Upper lobe of left lung (tissue), 6 donors: ENCODE data around the gene COLEC11. TPM values are rescaled to one million over a fixed set of nuclear protein-coding genes. Genes with fewer than 3 reads are reported as not detected.

Experiments used
- ATAC-seq, 2 donors: fragments of 200-7000 bp; cut with Tn5 transposase; one replicate each; pipeline ENCODE4 v1.9.1; 2022; ENCODE audit warnings: mild to moderate bottlenecking in 2 of 2, moderate library complexity in 2 of 2; ENCODE audit not compliant: low FRiP score in 2 of 2
- DNase-seq, 2 donors: peaks; one replicate each; pipeline ENCODE4 v3.0.0-alpha.2; 2019 to 2020
- H3K27ac ChIP-seq, 4 donors: fragments of 200-600 bp; sonication (generic); one replicate each; pipeline ENCODE4 v1.5.1; 2016 to 2019
- H3K27me3 ChIP-seq, 4 donors: fragments of 200-600 bp; sonication (generic); one replicate each; pipeline ENCODE4 v1.5.1; 2017 to 2019
- H3K36me3 ChIP-seq, 4 donors: fragments of 200-600 bp; sonication (generic); one replicate each; pipeline ENCODE4 v1.5.1; 2016 to 2019
- H3K4me1 ChIP-seq, 4 donors: fragments of 200-600 bp; sonication (generic); one replicate each; pipeline ENCODE4 v1.5.1; 2018 to 2019
- H3K4me3 ChIP-seq, 4 donors: fragments of 200-600 bp; sonication (generic); one replicate each; pipeline ENCODE4 v1.5.1; 2017 to 2019; ENCODE audit warnings: mild to moderate bottlenecking in 2 of 4, moderate library complexity in 1 of 4
- H3K9me3 ChIP-seq, 4 donors: fragments of 200-600 bp; sonication (generic); one replicate each; pipeline ENCODE4 v1.5.1; 2018 to 2019
- EP300 ChIP-seq, 4 donors: sonication (generic); formaldehyde crosslinking; IDR thresholded peaks; one replicate each; pipeline ENCODE4 v1.5.1; 2017; ENCODE audit warnings: antibody characterized with exemption in 4 of 4, control low read depth in 2 of 4
- POLR2A ChIP-seq, 4 donors: fragments of 450-650 bp; IDR thresholded peaks; one replicate each; pipeline ENCODE4 v1.5.1; 2016 to 2017; ENCODE audit warnings: antibody characterized with exemption in 4 of 4, mild to moderate bottlenecking in 2 of 4
- POLR2AphosphoS5 ChIP-seq, 2 donors: sonication (generic); formaldehyde crosslinking; IDR thresholded peaks; one replicate each; pipeline ENCODE4 v1.5.1; 2017; ENCODE audit warnings: antibody characterized with exemption in 2 of 2
- WGBS, 2 donors: methylation state at CpG; one replicate each; pipeline ENCODE4 v1.1.5; 2017 to 2018; 5-methylcytosine and 5-hydroxymethylcytosine counted together
- total RNA-seq, 6 donors: library from RNA; depleted of rRNA in 4 of 6; stranded (reverse); fragments of >200 nt in 4 of 6; gene quantifications; one replicate each; pipeline versions ENCODE4 v1.1.0 to v1.2.1, GENCODE V29; 2016 to 2021
- TF ChIP-seq, protein P1 (sequence below), 6 experiments: fragments of 450-650 bp in 4 of 6; fragments of 200-600 bp in 2 of 6; sonication (generic) in 2 of 6; IDR thresholded peaks; one replicate each; pipeline ENCODE4 v1.5.1; 2016 to 2019; ENCODE audit warnings: antibody characterized with exemption in 6 of 6
- donor health status: DM: no; HTN: no; CAD: no; lungs with moderate emphysema.
- donor health status: DM: no; HTN: yes; CAD: no; lungs with severe emphysema.

COLEC11 gene
- 1 to 10 TPM in 3 of 6 donors, under 1 TPM in 2, not detected in 1; 0.79 to 2.3 (median 1.3) TPM for total RNA-seq

- no peaks in the 10 kb centered on the region for H3K9me3 ChIP-seq
- peaks cover 0 to 14% (median 6%) of the 10 kb centered on the region in 4 donors for H3K4me1 ChIP-seq
- peak; percentile 70 to 71 for ATAC-seq
- no peaks in the 10 kb centered on the region for H3K36me3 ChIP-seq
- H3K27ac ChIP-seq: no peak within 1 kb of the TSS
- TF ChIP-seq EP300 (IDR thresholded peaks at IDR 0.05) (no peak), POLR2AphosphoS5 (IDR thresholded peaks at IDR 0.05) (no peak), POLR2A (IDR thresholded peaks at IDR 0.05) (no peak)
- TF ChIP-seq, protein P1, sequence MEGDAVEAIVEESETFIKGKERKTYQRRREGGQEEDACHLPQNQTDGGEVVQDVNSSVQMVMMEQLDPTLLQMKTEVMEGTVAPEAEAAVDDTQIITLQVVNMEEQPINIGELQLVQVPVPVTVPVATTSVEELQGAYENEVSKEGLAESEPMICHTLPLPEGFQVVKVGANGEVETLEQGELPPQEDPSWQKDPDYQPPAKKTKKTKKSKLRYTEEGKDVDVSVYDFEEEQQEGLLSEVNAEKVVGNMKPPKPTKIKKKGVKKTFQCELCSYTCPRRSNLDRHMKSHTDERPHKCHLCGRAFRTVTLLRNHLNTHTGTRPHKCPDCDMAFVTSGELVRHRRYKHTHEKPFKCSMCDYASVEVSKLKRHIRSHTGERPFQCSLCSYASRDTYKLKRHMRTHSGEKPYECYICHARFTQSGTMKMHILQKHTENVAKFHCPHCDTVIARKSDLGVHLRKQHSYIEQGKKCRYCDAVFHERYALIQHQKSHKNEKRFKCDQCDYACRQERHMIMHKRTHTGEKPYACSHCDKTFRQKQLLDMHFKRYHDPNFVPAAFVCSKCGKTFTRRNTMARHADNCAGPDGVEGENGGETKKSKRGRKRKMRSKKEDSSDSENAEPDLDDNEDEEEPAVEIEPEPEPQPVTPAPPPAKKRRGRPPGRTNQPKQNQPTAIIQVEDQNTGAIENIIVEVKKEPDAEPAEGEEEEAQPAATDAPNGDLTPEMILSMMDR (IDR thresholded peaks at IDR 0.05): no peak
- peak within 1 kb of the TSS in 2 of 4 donors; percentile 10 to 12 for H3K4me3 ChIP-seq
- peak in 1 of 2 donors; percentile 83 for DNase-seq
- 53 to 61% methylated on average over 20 to 21 of the region's 40 CpGs for WGBS, 2 donors
- no peaks in the 10 kb centered on the region for H3K27me3 ChIP-seq
Measured at GRCh38 chr2:3594493-3595281, at the start of gene COLEC11. COLEC11 (plus strand) TSS chr2:3595112; CDS start chr2:3604341, 9,229 bp downstream.

- TF ChIP-seq POLR2A (IDR thresholded peaks at IDR 0.05): no peak
- TF ChIP-seq, protein P1 (IDR thresholded peaks at IDR 0.05): no peak
- TF ChIP-seq POLR2AphosphoS5 (IDR thresholded peaks at IDR 0.05): no peak
- no peak for TF ChIP-seq EP300 (IDR thresholded peaks at IDR 0.05)
- H3K4me3 ChIP-seq: no peak overlapping the region
- H3K4me1 ChIP-seq: no peaks in the 10 kb centered on the region
- H3K27me3 ChIP-seq: no peaks in the 10 kb centered on the region
- no peak overlapping the region for H3K27ac ChIP-seq
- ATAC-seq: no peak
- H3K36me3 ChIP-seq: peaks cover 42 to 100% (median 79%) of the 10 kb centered on the region in 4 donors
- no peaks in the 10 kb centered on the region for H3K9me3 ChIP-seq
- 93 to 94% methylated on average over 10 of the region's 10 CpGs for WGBS, 2 donors
- no peak for DNase-seq
Measured at GRCh38 chr2:3545788-3546478, 49.0 kb upstream of the COLEC11 start.

DNA sequence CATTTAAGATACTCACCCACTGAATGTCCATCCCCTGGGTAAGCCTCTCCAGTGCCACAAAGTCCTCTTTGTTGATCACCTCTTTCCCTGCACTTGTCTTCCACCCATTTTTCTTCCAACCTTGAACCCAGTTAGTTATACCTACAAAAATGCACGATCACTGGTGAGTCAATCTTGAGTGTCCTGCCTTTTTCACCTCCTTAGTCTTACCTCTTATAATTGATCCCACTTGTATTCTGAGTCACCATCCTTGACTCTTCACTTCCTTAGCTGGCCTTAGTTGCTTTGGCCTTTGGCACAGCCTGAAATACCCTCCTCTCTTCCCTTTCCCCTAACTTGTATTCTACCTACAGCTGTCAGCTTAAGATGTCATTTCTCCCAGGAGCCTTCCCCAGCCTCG is 47.0 kb upstream of the COLEC11 start:
- ATAC-seq (no peak), DNase-seq (no peak)
- Histone ChIP-seq H3K9me3 (no peaks in the 10 kb centered on the region), H3K27ac (no peak overlapping the region), H3K36me3 (peaks cover 53 to 97% (median 84%) of the 10 kb centered on the region in 4 donors), H3K4me1 (no peaks in the 10 kb centered on the region), H3K4me3 (no peak overlapping the region), H3K27me3 (no peaks in the 10 kb centered on the region)
- TF ChIP-seq POLR2AphosphoS5 (IDR thresholded peaks at IDR 0.05) (no peak), EP300 (IDR thresholded peaks at IDR 0.05) (no peak), POLR2A (IDR thresholded peaks at IDR 0.05) (no peak)
- TF ChIP-seq, protein P1 (IDR thresholded peaks at IDR 0.05): no peak
- WGBS, 2 donors: 92 to 96% methylated on average over 2 of the region's 2 CpGs

- TF ChIP-seq EP300 (IDR thresholded peaks at IDR 0.05) (no peak), POLR2AphosphoS5 (IDR thresholded peaks at IDR 0.05) (no peak), POLR2A (IDR thresholded peaks at IDR 0.05) (no peak)
- TF ChIP-seq, protein P1 (IDR thresholded peaks at IDR 0.05): no peak
- H3K36me3 ChIP-seq: peaks cover 27 to 75% (median 58%) of the 10 kb centered on the region in 4 donors
- no peaks in the 10 kb centered on the region for H3K9me3 ChIP-seq
- ATAC-seq (no peak), DNase-seq (no peak)
- H3K27me3 ChIP-seq: no peaks in the 10 kb centered on the region
- peaks cover 14 to 16% (median 15%) of the 10 kb centered on the region in 4 donors for H3K4me1 ChIP-seq
- WGBS, 2 donors: 89 to 91% methylated on average over 10 of the region's 10 CpGs
- no peak overlapping the region for H3K27ac ChIP-seq
- no peak overlapping the region for H3K4me3 ChIP-seq
Measured at GRCh38 chr2:3553946-3554345, 41.0 kb upstream of the COLEC11 start.
